B cell (primary cell): ENCODE data around the gene MYO18A. TPM values are rescaled to one million over a fixed set of nuclear protein-coding genes. Genes with fewer than 3 reads are reported as not detected.

Experiments used
- ATAC-seq: fragments of 200-7000 bp; cut with Tn5 transposase; one replicate; pipeline ENCODE4 v1.10.0; 2021; ENCODE audit warnings: low read depth, mild to moderate bottlenecking, moderate number of reproducible peaks, moderate library complexity
- CTCF ChIA-PET: fragments of 350-600 bp; sonication (Branson Sonifier 250); formaldehyde crosslinking; loops from one replicate; lab custom pipeline; 2021; ENCODE audit warnings: antibody characterized with exemption, inconsistent platforms; lab: Charles Lee
- POLR2A ChIA-PET: fragments of 350-600 bp; sonication (Branson Sonifier 250); formaldehyde crosslinking; loops from one replicate; lab custom pipeline; 2021; ENCODE audit warnings: antibody characterized with exemption; lab: Charles Lee
- DNase-seq: peaks from one replicate; pipeline ENCODE4 v3.0.0; 2013
- H2AFZ ChIP-seq: 2 replicates; pipeline ENCODE4 v1.6.1; 2012; ENCODE audit warnings: mild to moderate bottlenecking, low read depth, low read length; ENCODE audit not compliant: insufficient read depth, poor library complexity, severe bottlenecking
- H3K27ac ChIP-seq, 2 donors: 1 replicate in 1 of 2; 2 replicates in 1 of 2; pipeline ENCODE4 v1.5.1; 2012 to 2013; ENCODE audit warnings: low read length in 2 of 2, mild to moderate bottlenecking in 2 of 2, moderate library complexity in 1 of 2
- H3K27me3 ChIP-seq, 4 experiments: fragments of 200-600 bp in 1 of 4; sonication (generic) in 1 of 4; replicated peaks in 1 of 4; 1 replicate in 2 of 4; 2 replicates in 2 of 4; pipeline versions ENCODE4 v1.6.1 to v1.7.0; 2013 to 2016; ENCODE audit warnings: low read length in 3 of 4, mild to moderate bottlenecking in 2 of 4, mixed read lengths in 1 of 4, moderate library complexity in 1 of 4; ENCODE audit not compliant: insufficient read depth in 4 of 4, control insufficient read depth in 3 of 4; ENCODE audit errors: control extremely low read depth in 1 of 4
- H3K36me3 ChIP-seq, 2 experiments: replicated peaks in 1 of 2; 1 replicate in 1 of 2; 2 replicates in 1 of 2; pipeline versions ENCODE4 v1.6.1 to v1.7.1; 2013; ENCODE audit warnings: low read length in 1 of 2; ENCODE audit not compliant: insufficient read depth in 2 of 2, control insufficient read depth in 1 of 2; ENCODE audit errors: control extremely low read depth in 1 of 2, extremely low read depth in 1 of 2
- H3K4me1 ChIP-seq, 2 donors: fragments of 200-600 bp in 1 of 2; sonication (generic) in 1 of 2; 1 replicate in 1 of 2; 2 replicates in 1 of 2; pipeline versions ENCODE4 v1.5.1 to v1.6.1; 2013 to 2017; ENCODE audit warnings: low read length in 2 of 2; ENCODE audit not compliant: control insufficient read depth in 2 of 2, insufficient read depth in 2 of 2
- H3K4me2 ChIP-seq: replicated peaks from 2 replicates; pipeline ENCODE3; 2012; ENCODE audit warnings: mild to moderate bottlenecking, low read depth, low read length; ENCODE audit not compliant: poor library complexity, severe bottlenecking
- H3K4me3 ChIP-seq, 5 experiments: fragments of 200-600 bp in 1 of 5; sonication (generic) in 1 of 5; 1 replicate in 3 of 5; 2 replicates in 2 of 5; pipeline versions ENCODE4 v1.5.1 to v1.7.0; 2011 to 2016; ENCODE audit warnings: low read length in 4 of 5, mild to moderate bottlenecking in 4 of 5, low read depth in 2 of 5, control low read depth in 1 of 5, moderate library complexity in 1 of 5; ENCODE audit not compliant: insufficient read depth in 1 of 5; ENCODE audit errors: control extremely low read depth in 1 of 5, extremely low read depth in 1 of 5
- H3K79me2 ChIP-seq: fragments of 200-600 bp; sonication (generic); one replicate; pipeline ENCODE4 v1.6.0; 2016; ENCODE audit warnings: low read length; ENCODE audit not compliant: control insufficient read depth, insufficient read depth
- H3K9ac ChIP-seq: fragments of 200-600 bp; sonication (generic); 2 replicates; pipeline ENCODE4 v1.6.1; 2017; ENCODE audit warnings: mild to moderate bottlenecking, low read length, moderate library complexity
- H3K9me3 ChIP-seq, 3 donors: one replicate each; pipeline versions ENCODE4 v1.6.1 to v1.7.1; 2013; ENCODE audit warnings: low read length in 2 of 3; ENCODE audit not compliant: control insufficient read depth in 2 of 3, insufficient read depth in 1 of 3; ENCODE audit errors: control extremely low read depth in 1 of 3
- H4K20me1 ChIP-seq: 2 replicates; pipeline ENCODE4 v1.6.0; 2012; ENCODE audit warnings: mild to moderate bottlenecking, low read length; ENCODE audit not compliant: insufficient read depth, control insufficient read depth, poor library complexity, severe bottlenecking
- H3K27ac Mint-ChIP-seq: one replicate; pipeline ENCODE4 v1.8.0; 2021; ENCODE audit warnings: mixed read lengths
- H3K27me3 Mint-ChIP-seq: one replicate; pipeline ENCODE4 v1.8.0; 2021; ENCODE audit warnings: mixed read lengths
- H3K4me1 Mint-ChIP-seq: one replicate; pipeline ENCODE4 v1.8.0; 2021; ENCODE audit warnings: mixed read lengths
- H3K4me3 Mint-ChIP-seq: one replicate; pipeline ENCODE4 v1.8.0; 2021; ENCODE audit warnings: mixed read lengths
- H3K9me3 Mint-ChIP-seq: one replicate; pipeline ENCODE4 v1.8.0; 2022; ENCODE audit warnings: mixed read lengths; ENCODE audit not compliant: insufficient read depth
- CTCF ChIP-seq: fragments of 200-600 bp; IDR thresholded peaks from one replicate; pipeline ENCODE4 v1.8.0; 2022; ENCODE audit warnings: antibody characterized with exemption, mild to moderate bottlenecking
- EZH2 ChIP-seq: IDR thresholded peaks from 2 replicates; pipeline ENCODE4 v1.6.1; 2012; ENCODE audit warnings: borderline replicate concordance, low read depth, mild to moderate bottlenecking, moderate library complexity, low read length; ENCODE audit not compliant: insufficient read depth, poor library complexity, severe bottlenecking
- WGBS: methylation state at CpG from one replicate; pipeline ENCODE4 v1.1.5; 2013; ENCODE audit warnings: missing lambda C conversion rate; ENCODE audit not compliant: insufficient coverage; 5-methylcytosine and 5-hydroxymethylcytosine counted together
- intact Hi-C: fragments of 100-400 bp; cut with micrococcal nuclease; formaldehyde crosslinking; loops from one replicate; pipeline ENCODE4 v1.10.0; 2022
- polyA plus RNA-seq: library from polyadenylated mRNA; depleted of rRNA; stranded (reverse); fragments of >200 nt; gene quantifications from 2 replicates; pipeline ENCODE4 v1.2.3, GENCODE V29; 2012
- total RNA-seq, 2 donors: library from RNA; stranded (reverse); fragments of 120-200 nt in 1 of 2; gene quantifications; 1 replicate in 1 of 2; 2 replicates in 1 of 2; pipeline versions ENCODE4 v1.2.3 to v1.2.4, GENCODE V29; 2013 to 2022

The MYO18A gene
- total and polyA plus RNA-seq, 2 donors (not counting 1 experiment from before 2014, with no cell fraction given): 72.2 to 155 TPM

- Histone ChIP-seq H2AFZ (no peak overlapping the region), H3K9ac (no peak overlapping the region), H3K27ac (no peak overlapping the region), H3K79me2 (no peaks in the 10 kb centered on the region), H3K4me1 (no peaks in the 10 kb centered on the region), H3K27me3 (no peaks in the 10 kb centered on the region), H3K36me3 (no peaks in the 10 kb centered on the region), H3K9me3 (no peaks in the 10 kb centered on the region), H3K4me2 (no peak overlapping the region), H4K20me1 (no peaks in the 10 kb centered on the region), H3K4me3 (no peak overlapping the region)
- H3K4me1 Mint-ChIP-seq: no peaks in the 10 kb centered on the region
- POLR2A ChIA-PET: no interaction called here
- no peaks in the 10 kb centered on the region for H3K27me3 Mint-ChIP-seq
- H3K4me3 Mint-ChIP-seq: no peak overlapping the region
- no peak for DNase-seq
- intact Hi-C loops: no loop called here
- TF ChIP-seq EZH2 (no peak), CTCF (no peak)
- WGBS: 98% methylated on average over 28 of the region's 32 CpGs
- no peak overlapping the region for H3K27ac Mint-ChIP-seq
- no peak for ATAC-seq
- CTCF ChIA-PET: interaction anchor here (1.2 to 2.2 kb wide), 3 partner anchors 11 to 201 kb away, joined by 3 to 7 read pairs (median 5); no protein-coding TSS in a partner anchor
- H3K9me3 Mint-ChIP-seq: no peaks in the 10 kb centered on the region
Measured at GRCh38 chr17:29165800-29166506, 14.2 kb downstream of the MYO18A start.

- no peak for DNase-seq
- no peak overlapping the region for H3K4me3 Mint-ChIP-seq
- Histone ChIP-seq H3K4me3 (no peak overlapping the region), H4K20me1 (no peaks in the 10 kb centered on the region), H3K79me2 (no peaks in the 10 kb centered on the region), H3K36me3 (no peaks in the 10 kb centered on the region), H3K4me1 (no peaks in the 10 kb centered on the region), H3K27me3 (no peaks in the 10 kb centered on the region), H3K9me3 (no peaks in the 10 kb centered on the region), H3K4me2 (no peak overlapping the region), H3K27ac (no peak overlapping the region), H3K9ac (no peak overlapping the region), H2AFZ (no peak overlapping the region)
- CTCF ChIA-PET: interaction anchor here (1.2 to 2.2 kb wide), 3 partner anchors 12 to 200 kb away, joined by 3 to 7 read pairs (median 5); no protein-coding TSS in a partner anchor
- 93% methylated on average over 3 of the region's 3 CpGs for WGBS
- no peaks in the 10 kb centered on the region for H3K4me1 Mint-ChIP-seq
- H3K27ac Mint-ChIP-seq: no peak overlapping the region
- H3K9me3 Mint-ChIP-seq: no peaks in the 10 kb centered on the region
- intact Hi-C loops: no loop called here
- TF ChIP-seq EZH2 (no peak), CTCF (no peak)
- no peaks in the 10 kb centered on the region for H3K27me3 Mint-ChIP-seq
- POLR2A ChIA-PET: no interaction called here
- no peak for ATAC-seq
Measured at GRCh38 chr17:29165261-29165660, 14.9 kb downstream of the MYO18A start.
